ENCODE data around the gene TRAIP. TPM values are rescaled to one million over a fixed set of nuclear protein-coding genes. Genes with fewer than 3 reads are reported as not detected.

Gene TRAIP
- total and polyA plus RNA-seq, 2 experiments from 2014 or later, result 4.5 to 5.2 TPM

DNA sequence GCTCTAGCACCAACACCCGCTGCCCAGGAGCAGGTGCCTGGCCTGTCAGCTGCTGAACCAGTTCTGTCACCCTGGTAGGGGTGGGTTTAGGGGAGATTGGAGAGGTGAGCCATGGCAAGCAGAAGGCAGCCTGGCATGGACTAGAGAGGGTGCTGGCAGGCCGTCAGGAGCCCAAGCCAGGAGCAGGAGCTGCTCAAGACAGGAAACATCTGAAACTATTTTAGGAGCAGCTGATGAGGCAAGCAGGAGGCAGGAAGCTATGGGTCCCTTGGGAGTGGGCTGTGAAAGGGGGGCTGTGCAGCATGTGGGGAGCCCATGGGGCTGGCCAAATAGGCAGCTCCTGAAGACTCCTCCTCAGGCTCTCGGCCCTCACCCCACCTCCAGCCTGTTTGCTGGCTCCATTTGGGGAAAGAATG lies 51.0 kb downstream of the TRAIP start:
- Histone ChIP-seq H4K20me1 (ENCODE audit: insufficient read depth) (no peaks in the 10 kb centered on the region), H3K36me3 (ENCODE audit: low read depth) (no peaks in the 10 kb centered on the region), H3K9me3 (ENCODE audit: low read depth) (no peaks in the 10 kb centered on the region), H3K79me2 (ENCODE audit: insufficient read depth) (no peaks in the 10 kb centered on the region), H3K4me3 (no peak overlapping the region), H3K27me3 (replicated peaks; ENCODE audit: insufficient read depth) (no peaks in the 10 kb centered on the region), H3F3A (ENCODE audit: insufficient read depth) (no peaks in the 10 kb centered on the region), H3K9me2 (ENCODE audit: insufficient read depth) (no peaks in the 10 kb centered on the region), H3K4me2 (ENCODE audit: unreplicated experiment) (peak overlapping the region; percentile 50), H2AFZ (no peak overlapping the region), H3K27ac (no peak overlapping the region), H3K4me1 (ENCODE audit: insufficient read depth) (peaks cover 18% of the 10 kb centered on the region), H3K9ac (0 out of 2 replicates have a peak overlapping the region, but pooled peaks have one; percentile 28)
- in situ Hi-C loops (cut with MboI), result no loop called here
- WGBS, 2 experiments (ENCODE audit: low coverage in 1 of 2, low lambda C conversion rate in 2 of 2, missing lambda C conversion rate in 2 of 2), result 36 to 42% methylated on average over 3 of the region's 3 CpGs
- TF ChIP-seq EZH2phosphoT487 (IDR thresholded peaks at IDR 0.05; ENCODE audit: insufficient read depth, low read depth), result no peak
- DNase-seq, result peak; percentile 93

DNA sequence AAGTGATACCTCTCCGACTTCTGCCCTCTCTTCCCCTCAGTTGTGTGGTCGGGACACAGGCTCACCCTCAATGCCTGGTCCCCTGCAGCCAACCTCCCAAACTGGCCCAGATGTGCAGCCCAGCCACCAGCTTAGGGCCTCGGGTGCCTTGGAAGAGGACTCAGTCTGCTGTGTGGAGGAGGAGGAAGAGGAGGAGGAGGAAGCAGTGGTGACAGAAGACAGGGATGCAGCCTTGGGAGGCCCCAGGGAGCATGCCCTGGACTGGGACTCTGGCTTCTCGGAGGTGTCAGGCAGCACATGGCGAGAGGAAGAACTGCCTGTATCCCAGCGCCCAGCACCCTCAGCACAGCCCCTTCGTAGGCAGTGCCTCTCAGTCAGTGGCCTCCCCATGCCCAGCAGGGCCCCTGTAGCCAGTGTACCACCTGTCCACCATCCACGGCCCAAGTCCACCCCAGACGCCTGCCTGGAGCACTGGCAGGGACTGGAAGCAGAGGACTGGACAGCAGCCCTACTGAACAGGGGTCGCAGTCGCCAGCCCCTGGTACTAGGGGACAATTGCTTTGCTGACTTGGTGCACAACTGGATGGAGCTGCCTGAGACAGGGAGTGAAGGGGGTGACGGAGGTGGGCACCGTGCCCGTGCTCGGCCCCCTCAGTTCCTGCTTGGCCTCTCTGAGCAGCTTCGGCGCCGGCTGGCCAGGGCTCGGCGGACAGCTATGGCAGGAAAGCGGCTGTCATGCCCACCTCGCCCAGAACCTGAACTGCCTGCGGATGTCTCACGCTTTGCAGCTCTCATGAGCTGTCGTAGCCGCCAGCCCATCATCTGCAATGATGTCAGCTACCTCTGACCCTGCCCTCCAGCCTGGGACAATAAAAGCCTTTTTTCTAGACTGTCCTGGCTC lies 52.0 kb downstream of the TRAIP start:
- Histone ChIP-seq H3K4me1 (ENCODE audit: insufficient read depth) (peaks cover 25% of the 10 kb centered on the region), H4K20me1 (ENCODE audit: insufficient read depth) (no peaks in the 10 kb centered on the region), H3K27me3 (replicated peaks; ENCODE audit: insufficient read depth) (no peaks in the 10 kb centered on the region), H3K4me3 (peak overlapping the region; percentile 96), H3F3A (ENCODE audit: insufficient read depth) (0 out of 2 replicates have a peak, but pooled peaks cover 3% of the 10 kb centered on the region), H2AFZ (no peak overlapping the region), H3K9ac (peak overlapping the region; percentile 83), H3K9me3 (ENCODE audit: low read depth) (no peaks in the 10 kb centered on the region), H3K9me2 (ENCODE audit: insufficient read depth) (no peaks in the 10 kb centered on the region), H3K27ac (no peak overlapping the region), H3K79me2 (ENCODE audit: insufficient read depth) (no peaks in the 10 kb centered on the region), H3K4me2 (ENCODE audit: unreplicated experiment) (peak overlapping the region; percentile 91), H3K36me3 (ENCODE audit: low read depth) (no peaks in the 10 kb centered on the region)
- WGBS, 2 experiments (ENCODE audit: low coverage in 1 of 2, low lambda C conversion rate in 2 of 2, missing lambda C conversion rate in 2 of 2), result 76 to 77% methylated on average over 24 to 26 of the region's 26 CpGs
- in situ Hi-C loops (cut with MboI), result no loop called here
- DNase-seq, result no peak
- TF ChIP-seq EZH2phosphoT487 (IDR thresholded peaks at IDR 0.05; ENCODE audit: insufficient read depth, low read depth) (no peak), EZH2 (IDR thresholded peaks at IDR 0.05; ENCODE audit: insufficient read depth, poor library complexity, severe bottlenecking) (no peak)

DNA sequence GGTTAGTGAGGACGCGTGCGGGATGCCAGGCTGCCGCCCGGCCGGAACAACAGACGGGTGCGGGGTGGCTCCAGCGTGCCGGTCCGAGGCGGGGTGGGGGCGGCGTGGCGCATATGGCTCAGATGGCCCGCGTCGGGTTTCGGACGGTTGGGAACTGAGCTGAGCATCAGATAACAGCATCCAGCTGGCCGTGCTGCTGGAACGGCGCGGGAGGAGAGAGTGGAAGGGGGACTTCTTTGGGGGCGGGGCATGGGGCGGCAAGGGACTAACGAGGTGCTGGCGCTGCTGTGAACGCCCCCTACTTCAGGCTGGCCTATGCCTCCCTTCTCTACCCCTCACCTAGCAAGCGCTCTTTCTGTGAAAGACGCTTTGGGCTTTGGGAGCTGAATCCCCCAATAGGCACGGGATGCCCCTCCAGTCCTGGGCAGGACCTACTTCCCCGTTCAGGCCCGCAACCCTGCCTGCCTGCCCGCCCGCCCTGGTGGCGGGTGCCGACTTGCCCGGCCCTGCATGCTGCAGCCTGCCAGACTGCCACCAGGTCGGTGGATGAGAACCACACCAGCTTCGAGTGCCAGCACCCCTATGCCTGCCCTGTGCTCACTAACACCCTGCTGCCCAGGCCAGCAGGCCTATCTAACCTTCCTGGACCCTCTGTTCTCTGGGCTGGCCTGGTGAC lies 52.8 kb downstream of the TRAIP start:
- Histone ChIP-seq H3K4me1 (ENCODE audit: insufficient read depth) (peaks cover 30% of the 10 kb centered on the region), H3K36me3 (ENCODE audit: low read depth) (no peaks in the 10 kb centered on the region), H3K27me3 (replicated peaks; ENCODE audit: insufficient read depth) (no peaks in the 10 kb centered on the region), H3K79me2 (ENCODE audit: insufficient read depth) (no peaks in the 10 kb centered on the region), H3K9ac (peak overlapping the region; percentile 83), H3K27ac (peak overlapping the region; percentile 65), H3K4me3 (peak overlapping the region; percentile 96), H3K9me3 (ENCODE audit: low read depth) (no peaks in the 10 kb centered on the region), H2AFZ (peak overlapping the region; percentile 97), H3K9me2 (ENCODE audit: insufficient read depth) (no peaks in the 10 kb centered on the region), H4K20me1 (ENCODE audit: insufficient read depth) (no peaks in the 10 kb centered on the region), H3F3A (ENCODE audit: insufficient read depth) (0 out of 2 replicates have a peak, but pooled peaks cover 3% of the 10 kb centered on the region), H3K4me2 (ENCODE audit: unreplicated experiment) (peak overlapping the region; percentile 91)
- WGBS, 2 experiments (ENCODE audit: low coverage in 1 of 2, low lambda C conversion rate in 2 of 2, missing lambda C conversion rate in 2 of 2), result 2% methylated on average over 35 to 41 of the region's 41 CpGs
- TF ChIP-seq EZH2phosphoT487 (IDR thresholded peaks at IDR 0.05; ENCODE audit: insufficient read depth, low read depth) (no peak), EZH2 (IDR thresholded peaks at IDR 0.05; ENCODE audit: insufficient read depth, poor library complexity, severe bottlenecking) (no peak)
- in situ Hi-C loops (cut with MboI), result no loop called here
- peak; percentile 60 for DNase-seq

DNA sequence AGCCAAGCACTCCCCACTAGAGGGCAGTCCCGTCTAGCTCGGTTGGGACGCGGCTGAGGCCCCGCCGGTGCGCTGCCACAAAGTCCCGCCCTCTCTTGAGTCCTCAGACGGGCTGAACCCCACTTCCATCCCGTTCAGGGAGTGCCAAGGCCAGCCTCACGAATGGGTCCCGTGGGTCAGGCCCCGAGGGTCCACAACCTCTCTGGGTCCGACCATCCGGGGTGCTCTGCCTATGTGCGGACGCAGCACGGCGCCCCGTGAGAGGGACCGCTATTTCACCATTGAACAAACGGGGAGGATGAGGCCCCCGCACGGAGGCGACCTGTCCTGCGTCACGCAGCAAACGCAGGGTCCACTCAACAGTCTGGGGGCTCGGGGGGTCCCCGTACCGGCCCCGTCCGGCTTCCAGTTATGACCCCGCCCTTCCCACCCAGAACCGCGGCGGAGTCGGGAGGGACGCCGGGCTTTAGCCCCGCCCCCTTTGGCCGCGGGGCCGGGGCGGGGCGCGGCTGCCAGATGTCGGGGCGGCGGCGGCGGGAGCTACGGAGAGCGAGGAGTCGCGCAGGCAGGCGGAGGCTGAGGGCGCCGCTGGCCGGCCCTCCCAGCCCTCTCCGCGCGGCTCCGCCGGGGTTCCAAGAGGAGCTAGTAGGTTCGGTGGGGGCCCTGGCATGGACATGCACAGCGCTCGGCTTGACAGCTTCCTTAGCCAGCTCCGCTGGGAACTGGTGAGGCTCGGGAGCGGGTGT lies 53.5 kb downstream of the TRAIP start, which contains the start of gene INKA1:
INKA1 (plus strand) TSS at position 543 of the 746 bp plus-strand sequence; CDS start at position 675, 132 bp downstream.
- peak within 1 kb of the TSS; percentile 96 for H3K4me3 ChIP-seq
- no peak for TF ChIP-seq EZH2phosphoT487 (IDR thresholded peaks at IDR 0.05; ENCODE audit: insufficient read depth, low read depth)
- TF ChIP-seq EZH2 (IDR thresholded peaks at IDR 0.05; ENCODE audit: insufficient read depth, poor library complexity, severe bottlenecking), result no peak
- WGBS, 2 experiments (ENCODE audit: low coverage in 1 of 2, low lambda C conversion rate in 2 of 2, missing lambda C conversion rate in 2 of 2), result 1% methylated on average over 42 to 61 of the region's 71 CpGs
- peak within 1 kb of the TSS; percentile 83 for H3K9ac ChIP-seq
- no peaks in the 10 kb centered on the region for H4K20me1 ChIP-seq (ENCODE audit: insufficient read depth)
- in situ Hi-C loops (cut with MboI), result no loop called here
- peak within 1 kb of the TSS; percentile 65 for H3K27ac ChIP-seq
- no peaks in the 10 kb centered on the region for H3K9me2 ChIP-seq (ENCODE audit: insufficient read depth)
- DNase-seq, result peak; percentile 95
- H3K9me3 ChIP-seq (ENCODE audit: low read depth), result no peaks in the 10 kb centered on the region
- H3K4me1 ChIP-seq (ENCODE audit: insufficient read depth), result peaks cover 30% of the 10 kb centered on the region
- H3K4me2 ChIP-seq (ENCODE audit: unreplicated experiment), result peak within 1 kb of the TSS; percentile 91
- no peaks in the 10 kb centered on the region for H3K36me3 ChIP-seq (ENCODE audit: low read depth)
- no peaks in the 10 kb centered on the region for H3K79me2 ChIP-seq (ENCODE audit: insufficient read depth)
- H3F3A ChIP-seq (ENCODE audit: insufficient read depth), result 0 out of 2 replicates have a peak, but pooled peaks cover 3% of the 10 kb centered on the region
- H3K27me3 ChIP-seq (replicated peaks; ENCODE audit: insufficient read depth), result no peaks in the 10 kb centered on the region
- H2AFZ ChIP-seq, result peak within 1 kb of the TSS; percentile 97
